Endothelial cell of umbilical vein (primary cell): ENCODE results near the gene MAGT1. TPM values are rescaled to one million over a fixed set of nuclear protein-coding genes. Genes with fewer than 3 reads are reported as not detected.

Experiments
- BruUV-seq: library from RNA; stranded (reverse); fragments of 400-500 nt; replicated peaks from 2 replicates; lab custom pipeline; 2021; lab: Mats Ljungman, UMichigan
- CTCF ChIA-PET: fragments of 300-600, 350-600 bp; sonication (Branson Sonifier 250); formaldehyde crosslinking; loops from one replicate; lab custom pipeline; 2021; ENCODE audit warnings: antibody characterized with exemption, inconsistent platforms; lab: Charles Lee
- POLR2A ChIA-PET: fragments of 300-600, 350-600 bp; sonication (Branson Sonifier 250); formaldehyde crosslinking; loops from one replicate; lab custom pipeline; 2021; ENCODE audit warnings: antibody characterized with exemption, inconsistent platforms; lab: Charles Lee
- DNase-seq: peaks from one replicate; pipeline ENCODE4 v3.0.0-alpha.2; 2011; ENCODE audit warnings: low read depth, low spot score
- FAIRE-seq: peaks from 2 replicates; lab custom pipeline; 2011; peaks lifted over from hg19 to GRCh38; lab: Jason Lieb, UNC
- H2AFZ ChIP-seq: 2 replicates; pipeline ENCODE4 v1.6.0; 2012; ENCODE audit warnings: low read depth, low read length, control low read depth, inconsistent platforms
- H3K27ac ChIP-seq: 2 replicates; pipeline ENCODE4 v1.5.1; 2011; ENCODE audit warnings: low read depth, mild to moderate bottlenecking, control low read depth, low read length, moderate library complexity; ENCODE audit not compliant: insufficient read depth
- H3K27me3 ChIP-seq, 2 experiments: 2 replicates each; pipeline versions ENCODE4 v1.6.0 to v1.6.1; 2011; ENCODE audit warnings: low read length in 2 of 2, mixed read lengths in 1 of 2; ENCODE audit not compliant: control insufficient read depth in 2 of 2, insufficient read depth in 2 of 2
- H3K36me3 ChIP-seq, 2 experiments: 2 replicates in 1 of 2; 3 replicates in 1 of 2; pipeline ENCODE4 v1.5.1; 2011; ENCODE audit warnings: low read length in 2 of 2, mild to moderate bottlenecking in 1 of 2, moderate library complexity in 1 of 2; ENCODE audit not compliant: control insufficient read depth in 2 of 2, insufficient read depth in 2 of 2; ENCODE audit errors: extremely low read depth in 1 of 2
- H3K4me1 ChIP-seq: 3 replicates; pipeline ENCODE4 v1.5.1; 2011; ENCODE audit warnings: mild to moderate bottlenecking, low read length; ENCODE audit not compliant: control insufficient read depth, insufficient read depth; ENCODE audit errors: extremely low read depth
- H3K4me2 ChIP-seq: 2 replicates; pipeline ENCODE4 v1.6.1; 2011; ENCODE audit warnings: low read length, control low read depth, mixed read lengths; ENCODE audit not compliant: insufficient read depth
- H3K4me3 ChIP-seq, 3 experiments: fragments of 200-600 bp in 1 of 3; sonication (generic), shearing (Covaris generic) in 1 of 3; replicated peaks in 1 of 3; 2 replicates each; pipeline ENCODE4 v1.5.1; 2011 to 2016; ENCODE audit warnings: control low read depth in 3 of 3, low read length in 3 of 3, mild to moderate bottlenecking in 2 of 3, inconsistent platforms in 1 of 3, low read depth in 1 of 3, moderate library complexity in 1 of 3; ENCODE audit not compliant: insufficient read depth in 1 of 3
- H3K79me2 ChIP-seq: 2 replicates; pipeline ENCODE4 v1.6.0; 2012; ENCODE audit warnings: low read length, inconsistent platforms; ENCODE audit not compliant: control insufficient read depth, insufficient read depth
- H3K9ac ChIP-seq: replicated peaks from 2 replicates; pipeline ENCODE3; 2011; ENCODE audit warnings: low read length, control low read depth; ENCODE audit not compliant: insufficient read depth; ENCODE audit errors: extremely low read depth
- H3K9me1 ChIP-seq: replicated peaks from 3 replicates; pipeline ENCODE4 v1.6.0; 2011; ENCODE audit warnings: mild to moderate bottlenecking, low read length; ENCODE audit not compliant: control insufficient read depth, insufficient read depth; ENCODE audit errors: extremely low read depth
- H3K9me3 ChIP-seq: replicated peaks from 2 replicates; pipeline ENCODE4 v1.5.1; 2012; ENCODE audit warnings: low read length, inconsistent platforms; ENCODE audit not compliant: control insufficient read depth, insufficient read depth
- H4K20me1 ChIP-seq: replicated peaks from 2 replicates; pipeline ENCODE3; 2011; ENCODE audit warnings: mild to moderate bottlenecking, low read length; ENCODE audit not compliant: control insufficient read depth, insufficient read depth; ENCODE audit errors: extremely low read depth
- EZH2 ChIP-seq: IDR thresholded peaks from 2 replicates; pipeline ENCODE4 v1.6.1; 2012; ENCODE audit warnings: borderline replicate concordance, low read depth, mild to moderate bottlenecking, moderate library complexity, low read length, inconsistent platforms; ENCODE audit not compliant: severe bottlenecking
- FOS ChIP-seq: IDR thresholded peaks from 2 replicates; pipeline ENCODE4 v1.6.1; 2011; ENCODE audit warnings: mild to moderate bottlenecking, low read length, moderate library complexity, borderline replicate concordance; ENCODE audit not compliant: insufficient read depth
- JUN ChIP-seq: IDR thresholded peaks from 2 replicates; pipeline ENCODE4 v1.6.1; 2011; ENCODE audit warnings: borderline replicate concordance, low read depth; ENCODE audit not compliant: insufficient read length, insufficient read depth
- MAX ChIP-seq: IDR thresholded peaks from 2 replicates; pipeline ENCODE4 v1.6.1; 2011; ENCODE audit not compliant: insufficient read depth, insufficient read length
- MYC ChIP-seq: IDR thresholded peaks from one replicate; pipeline ENCODE4 v1.6.1; 2011; ENCODE audit warnings: mild to moderate bottlenecking, low read depth, low read length
- POLR2A ChIP-seq: IDR thresholded peaks from 2 replicates; pipeline ENCODE4 v1.6.1; 2012; ENCODE audit warnings: low read depth, mild to moderate bottlenecking, control low read depth, low read length
- dilution Hi-C: fragments of 300-500 bp; cut with MboI; formaldehyde crosslinking; loops from one replicate; pipeline ENCODE4 v1.15.0; 2019; ENCODE audit warnings: low sequenced_read_pairs; ENCODE audit not compliant: extremely low pct_ligation_motif_present
- intact Hi-C: fragments of 100-400 bp; cut with micrococcal nuclease; formaldehyde crosslinking; loops from one replicate; pipeline ENCODE4 v1.10.0; 2022
- polyA plus RNA-seq, 4 experiments: library from polyadenylated mRNA; depleted of rRNA in 3 of 4; stranded (reverse) in 3 of 4; unstranded in 1 of 4; fragments of >200 nt; gene quantifications; 2 replicates each; pipeline versions ENCODE4 v1.2.1 to v1.2.3, GENCODE V29; 2011 to 2012; ENCODE audit warnings: missing spikeins in 1 of 4
- total RNA-seq: library from RNA; stranded (reverse); gene quantifications from 2 replicates; pipeline ENCODE4 v1.2.3, GENCODE V29; 2021
- TF ChIP-seq, protein P1 (sequence below), 2 donors: IDR thresholded peaks; 1 replicate in 1 of 2; 2 replicates in 1 of 2; pipeline ENCODE4 v1.5.1; 2011; ENCODE audit warnings: low read length in 2 of 2, mild to moderate bottlenecking in 2 of 2, moderate library complexity in 2 of 2, control low read depth in 1 of 2, inconsistent platforms in 1 of 2, low read depth in 1 of 2; ENCODE audit not compliant: insufficient read depth in 1 of 2; ENCODE audit errors: extremely low read depth in 1 of 2

The MAGT1 gene
- total and polyA plus RNA-seq, 2 donors (not counting 3 experiments of a cell fraction or from before 2014, with no cell fraction given): 36.3 to 66.9 TPM

- Histone ChIP-seq H3K27me3 (no peaks in the 10 kb centered on the region), H3K4me1 (peaks cover 8% of the 10 kb centered on the region), H3K4me2 (no peak overlapping the region), H3K36me3 (no peaks in the 10 kb centered on the region), H3K9me3 (no peaks in the 10 kb centered on the region), H3K9ac (no peak overlapping the region), H3K4me3 (no peak overlapping the region), H3K79me2 (peaks cover 97% of the 10 kb centered on the region), H3K9me1 (no peaks in the 10 kb centered on the region), H3K27ac (no peak overlapping the region), H2AFZ (no peak overlapping the region), H4K20me1 (no peaks in the 10 kb centered on the region)
- ChIA-PET CTCF (no interaction called here), POLR2A (no interaction called here)
- no peak for FAIRE-seq
- no TSS peak for BruUV-seq
- intact Hi-C loops: no loop called here
- dilution Hi-C loops: no loop called here
- TF ChIP-seq POLR2A: no peak
- TF ChIP-seq JUN: no peak
- no peak for TF ChIP-seq MYC
- no peak for TF ChIP-seq EZH2
- TF ChIP-seq MAX: no peak
- no peak for TF ChIP-seq FOS
- no peak for DNase-seq
Observed at GRCh38 chrX:77779695-77780094, 115.5 kb downstream of the MAGT1 start.

GRCh38 chrX:77776659-77777058, 118.6 kb downstream of the MAGT1 start:
- Histone ChIP-seq H4K20me1 (no peaks in the 10 kb centered on the region), H3K4me3 (no peak overlapping the region), H3K9me1 (no peaks in the 10 kb centered on the region), H3K27ac (no peak overlapping the region), H3K9me3 (no peaks in the 10 kb centered on the region), H3K79me2 (peaks cover 97% of the 10 kb centered on the region), H3K4me1 (no peaks in the 10 kb centered on the region), H2AFZ (no peak overlapping the region), H3K27me3 (no peaks in the 10 kb centered on the region), H3K9ac (no peak overlapping the region), H3K36me3 (no peaks in the 10 kb centered on the region), H3K4me2 (no peak overlapping the region)
- TF ChIP-seq JUN (no peak), FOS (no peak), MYC (no peak)
- TF ChIP-seq, protein P1, sequence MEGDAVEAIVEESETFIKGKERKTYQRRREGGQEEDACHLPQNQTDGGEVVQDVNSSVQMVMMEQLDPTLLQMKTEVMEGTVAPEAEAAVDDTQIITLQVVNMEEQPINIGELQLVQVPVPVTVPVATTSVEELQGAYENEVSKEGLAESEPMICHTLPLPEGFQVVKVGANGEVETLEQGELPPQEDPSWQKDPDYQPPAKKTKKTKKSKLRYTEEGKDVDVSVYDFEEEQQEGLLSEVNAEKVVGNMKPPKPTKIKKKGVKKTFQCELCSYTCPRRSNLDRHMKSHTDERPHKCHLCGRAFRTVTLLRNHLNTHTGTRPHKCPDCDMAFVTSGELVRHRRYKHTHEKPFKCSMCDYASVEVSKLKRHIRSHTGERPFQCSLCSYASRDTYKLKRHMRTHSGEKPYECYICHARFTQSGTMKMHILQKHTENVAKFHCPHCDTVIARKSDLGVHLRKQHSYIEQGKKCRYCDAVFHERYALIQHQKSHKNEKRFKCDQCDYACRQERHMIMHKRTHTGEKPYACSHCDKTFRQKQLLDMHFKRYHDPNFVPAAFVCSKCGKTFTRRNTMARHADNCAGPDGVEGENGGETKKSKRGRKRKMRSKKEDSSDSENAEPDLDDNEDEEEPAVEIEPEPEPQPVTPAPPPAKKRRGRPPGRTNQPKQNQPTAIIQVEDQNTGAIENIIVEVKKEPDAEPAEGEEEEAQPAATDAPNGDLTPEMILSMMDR (IDR thresholded peaks at IDR 0.05; ENCODE audit: extremely low read depth in 1 of 2, insufficient read depth in 1 of 2, low read depth in 1 of 2, low read length in 2 of 2): no peak
- BruUV-seq: no TSS peak
- CTCF ChIA-PET: no interaction called here
- POLR2A ChIA-PET: no interaction called here
- intact Hi-C loops: no loop called here
- no peak for DNase-seq
- FAIRE-seq: no peak
- dilution Hi-C loops: no loop called here
